GM12874 (cell line): ENCODE results near the gene ZBED5.

Experiments
- CTCF ChIP-seq: IDR thresholded peaks from 2 replicates; pipeline ENCODE4 v1.5.1; 2011; ENCODE audit warnings: low read depth, mild to moderate bottlenecking, control low read depth, low read length, moderate library complexity; ENCODE audit not compliant: insufficient read depth

The ZBED5 gene

GRCh38 chr11:10868352-10868751 lies 10.5 kb upstream of the ZBED5 start:
- no peak for TF ChIP-seq CTCF

- TF ChIP-seq CTCF, result no peak
These were observed 9.1 kb upstream of the ZBED5 start for GRCh38 chr11:10866893-10867331.

- TF ChIP-seq CTCF, result no peak
These were observed 8.0 kb upstream of the ZBED5 start for GRCh38 chr11:10865837-10866270.

GRCh38 chr11:10864688-10865087 lies 6.8 kb upstream of the ZBED5 start:
- no peak for TF ChIP-seq CTCF

- no peak for TF ChIP-seq CTCF
These were observed 4.6 kb upstream of the ZBED5 start for GRCh38 chr11:10862446-10862845.

- no peak for TF ChIP-seq CTCF
These were observed 3.9 kb upstream of the ZBED5 start for GRCh38 chr11:10861799-10862198.

- TF ChIP-seq CTCF, result no peak
These were observed 3.2 kb upstream of the ZBED5 start for GRCh38 chr11:10861047-10861446.
